NCI-H2081 treated with DMSO at 0.1 percent for 48 hours (cell line): ENCODE measurements around the gene DCTPP1.

Experiments
- DNase-seq: peaks from one replicate; lab custom pipeline; 2025; lab: John Stamatoyannopoulos, UW

Gene DCTPP1

GRCh38 chr16:30381291-30382041 is 48.4 kb downstream of the DCTPP1 start:
- no peak for DNase-seq

- DNase-seq, result no peak
Measured at GRCh38 chr16:30380803-30381208, 49.0 kb downstream of the DCTPP1 start.

- no peak for DNase-seq
Measured at GRCh38 chr16:30380072-30380802, 49.6 kb downstream of the DCTPP1 start.

- DNase-seq, result no peak
Measured at GRCh38 chr16:30379158-30379783, 50.6 kb downstream of the DCTPP1 start.

GRCh38 chr16:30378236-30379157 is 51.3 kb downstream of the DCTPP1 start:
- DNase-seq, result peak; percentile 47

- DNase-seq, result peak; percentile 11
Measured at GRCh38 chr16:30377812-30378235, 52.0 kb downstream of the DCTPP1 start.

- no peak for DNase-seq
Measured at GRCh38 chr16:30377050-30377811, 52.6 kb downstream of the DCTPP1 start.

GRCh38 chr16:30376461-30376902 is 53.3 kb downstream of the DCTPP1 start:
- no peak for DNase-seq

- DNase-seq, result no peak
Measured at GRCh38 chr16:30375864-30376263, 54.0 kb downstream of the DCTPP1 start.

- DNase-seq, result no peak
Measured at GRCh38 chr16:30374538-30374937, 55.3 kb downstream of the DCTPP1 start, which contains the start of gene MYL11. TSS of gene MYL11 (plus strand) at chr16:30374802. CDS start at chr16:30374858, 56 bp downstream.
